Measurements from ENCODE around the gene ZNF385B.

The ZNF385B gene

DNA sequence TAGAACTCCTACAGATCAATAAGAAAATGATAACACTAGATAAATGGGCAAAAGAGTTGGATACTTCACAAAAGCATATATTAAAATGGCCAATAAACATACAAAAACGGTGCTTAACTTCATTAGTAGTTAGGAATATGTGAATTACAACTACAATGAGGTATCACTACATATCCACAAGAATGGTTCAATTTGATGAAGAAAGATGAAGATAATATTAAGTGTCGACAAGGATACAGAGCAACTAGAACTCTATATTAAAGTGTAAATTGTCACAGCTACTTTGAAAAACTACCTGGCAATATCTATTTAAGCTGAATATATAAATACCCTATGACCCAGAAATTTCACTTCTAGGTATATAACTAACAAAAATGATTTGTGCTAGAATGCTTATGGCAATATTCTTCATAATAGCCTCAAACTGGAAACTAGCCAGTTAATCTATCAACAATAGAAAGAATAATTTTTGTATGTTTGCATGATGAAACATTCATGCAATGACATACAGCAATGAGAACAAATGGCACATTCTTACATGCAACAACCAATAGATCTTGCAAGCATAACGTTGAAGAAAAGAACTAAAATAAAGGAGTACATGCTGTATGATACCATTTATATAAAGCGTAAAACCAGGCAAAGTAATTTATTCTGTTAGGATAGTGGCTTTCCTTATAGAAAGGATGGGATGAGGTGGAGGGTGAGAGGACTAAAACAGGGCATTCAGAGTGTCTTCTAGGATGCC lies 306.6 kb downstream of the ZNF385B start:
- TF ChIP-seq TAF1 (IDR thresholded peaks at IDR 0.05; ENCODE audit: borderline replicate concordance, low read depth, low read length) (no peak), POLR2A (IDR thresholded peaks at IDR 0.05; ENCODE audit: low read depth, low read length) (no peak), POLR2AphosphoS5 (IDR thresholded peaks at IDR 0.05; ENCODE audit: low read depth, low read length) (no peak)
- no peak for FAIRE-seq
- no peak for DNase-seq (ENCODE audit: insufficient read length)

DNA sequence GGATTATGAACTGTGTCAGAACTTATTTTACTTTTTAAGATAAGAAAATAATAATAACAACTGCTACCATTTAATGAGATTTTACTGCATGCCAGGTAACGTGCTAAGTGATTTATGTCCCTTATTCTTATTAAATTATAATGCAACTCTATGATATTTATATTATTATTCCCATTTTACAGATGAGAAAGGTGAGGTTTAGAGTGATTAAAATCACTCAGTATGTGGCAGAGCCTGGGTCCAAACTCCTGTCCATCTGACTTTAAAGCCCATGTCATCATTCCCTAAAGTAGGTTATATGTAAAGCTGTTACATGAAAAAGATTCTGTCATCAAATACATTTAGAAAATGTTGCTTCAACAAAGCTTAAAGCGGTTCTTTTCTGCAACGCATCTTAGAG lies 308.0 kb downstream of the ZNF385B start:
- DNase-seq (ENCODE audit: insufficient read length) (no peak), FAIRE-seq (no peak)
- TF ChIP-seq TAF1 (IDR thresholded peaks at IDR 0.05; ENCODE audit: borderline replicate concordance, low read depth, low read length): no peak
- no peak for TF ChIP-seq POLR2A (IDR thresholded peaks at IDR 0.05; ENCODE audit: low read depth, low read length)
- no peak for TF ChIP-seq POLR2AphosphoS5 (IDR thresholded peaks at IDR 0.05; ENCODE audit: low read depth, low read length)

DNA sequence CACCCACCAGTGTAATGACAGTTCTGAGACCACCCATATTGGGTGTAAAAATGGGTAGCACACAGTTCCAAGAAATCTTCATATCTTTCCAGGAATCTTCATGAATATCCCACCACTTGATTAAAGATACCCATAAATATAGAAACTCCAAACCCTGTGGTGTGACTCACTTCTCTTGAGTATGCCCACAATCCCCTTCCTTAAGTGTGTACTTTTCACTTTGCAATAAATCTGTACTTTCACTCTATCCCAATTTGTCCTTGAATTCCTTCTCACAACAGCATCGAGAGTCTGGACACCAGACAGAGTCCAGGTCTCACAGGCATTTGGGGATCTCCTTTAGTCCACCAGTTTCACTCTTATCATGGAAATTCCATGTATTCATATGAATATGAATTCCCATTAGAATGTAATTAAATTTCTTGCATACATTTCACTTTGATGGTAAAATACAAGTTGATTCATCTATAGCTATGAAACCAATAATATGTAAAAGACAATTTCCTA lies 309.8 kb downstream of the ZNF385B start:
- TF ChIP-seq POLR2A (IDR thresholded peaks at IDR 0.05; ENCODE audit: low read depth, low read length) (no peak), TAF1 (IDR thresholded peaks at IDR 0.05; ENCODE audit: borderline replicate concordance, low read depth, low read length) (no peak), POLR2AphosphoS5 (IDR thresholded peaks at IDR 0.05; ENCODE audit: low read depth, low read length) (no peak)
- FAIRE-seq (no peak), DNase-seq (ENCODE audit: insufficient read length) (no peak)

DNA sequence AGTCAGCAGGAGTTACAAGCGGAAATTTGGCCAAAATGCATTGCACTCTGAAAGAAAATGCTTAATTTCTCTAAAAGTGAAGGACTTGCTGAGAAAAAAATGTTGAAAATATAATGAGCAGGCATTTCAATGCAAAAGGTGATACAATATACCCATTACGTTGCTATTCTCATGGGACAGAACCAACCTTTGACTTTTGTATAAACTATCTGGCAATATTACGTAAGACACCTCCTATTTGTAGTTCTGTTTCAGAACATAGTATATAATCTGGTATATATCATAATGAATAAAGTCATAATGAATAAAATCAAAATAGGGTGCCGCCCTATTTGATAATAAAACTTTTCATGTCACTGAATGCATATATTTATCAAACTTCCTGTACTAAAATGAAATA lies 310.6 kb downstream of the ZNF385B start:
- no peak for FAIRE-seq

DNA sequence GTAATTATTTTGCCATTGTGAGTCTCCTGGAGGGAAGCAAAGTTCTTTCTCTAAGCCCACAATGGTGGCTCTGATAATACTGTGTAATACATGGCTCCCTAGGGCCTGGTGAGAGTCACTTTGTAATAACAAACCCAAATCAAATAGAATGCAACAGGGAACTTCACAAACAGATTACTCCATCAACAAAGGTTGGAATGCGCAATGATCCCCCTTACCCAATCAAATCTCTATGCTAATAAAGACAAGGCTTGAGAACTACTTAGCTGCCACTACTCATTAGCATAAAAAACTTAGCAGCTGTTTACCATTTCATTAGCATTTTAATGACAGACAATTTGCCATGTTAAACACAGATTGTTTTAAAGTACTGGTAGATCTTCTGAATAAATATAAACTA lies 311.2 kb downstream of the ZNF385B start:
- no peak for DNase-seq (ENCODE audit: insufficient read length)
- no peak for FAIRE-seq

More for the DNA sequence above, 310.6 kb downstream of the ZNF385B start:
- TF ChIP-seq POLR2A (IDR thresholded peaks at IDR 0.05; ENCODE audit: low read depth, low read length) (no peak), POLR2AphosphoS5 (IDR thresholded peaks at IDR 0.05; ENCODE audit: low read depth, low read length) (no peak), TAF1 (IDR thresholded peaks at IDR 0.05; ENCODE audit: borderline replicate concordance, low read depth, low read length) (no peak)
- no peak for DNase-seq (ENCODE audit: insufficient read length)

DNA sequence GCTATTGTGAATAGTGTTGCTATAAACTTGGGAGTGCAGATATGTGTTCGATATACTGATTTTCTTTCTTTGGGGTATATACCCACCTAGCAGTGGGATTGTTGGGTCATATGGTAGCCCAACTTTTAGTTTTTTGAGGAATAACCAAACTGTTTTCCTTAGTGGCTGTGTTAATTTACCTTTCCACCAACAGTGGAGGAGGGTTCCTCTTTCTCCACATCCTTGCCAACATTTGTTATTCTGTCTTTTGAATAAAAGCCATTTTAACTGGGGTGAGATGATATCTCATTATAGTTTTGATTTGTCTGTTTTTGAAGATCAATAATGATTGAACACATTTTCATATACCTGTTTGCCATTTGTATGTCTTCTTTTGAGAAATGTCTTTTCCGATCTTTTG lies 314.8 kb downstream of the ZNF385B start:
- TF ChIP-seq TAF1 (IDR thresholded peaks at IDR 0.05; ENCODE audit: borderline replicate concordance, low read depth, low read length): no peak
- TF ChIP-seq POLR2AphosphoS5 (IDR thresholded peaks at IDR 0.05; ENCODE audit: low read depth, low read length): no peak
- TF ChIP-seq POLR2A (IDR thresholded peaks at IDR 0.05; ENCODE audit: low read depth, low read length): no peak
- DNase-seq (ENCODE audit: insufficient read length) (no peak), FAIRE-seq (no peak)

More for the DNA sequence above, 311.2 kb downstream of the ZNF385B start:
- no peak for TF ChIP-seq POLR2A (IDR thresholded peaks at IDR 0.05; ENCODE audit: low read depth, low read length)
- no peak for TF ChIP-seq POLR2AphosphoS5 (IDR thresholded peaks at IDR 0.05; ENCODE audit: low read depth, low read length)
- TF ChIP-seq TAF1 (IDR thresholded peaks at IDR 0.05; ENCODE audit: borderline replicate concordance, low read depth, low read length): no peak

DNA sequence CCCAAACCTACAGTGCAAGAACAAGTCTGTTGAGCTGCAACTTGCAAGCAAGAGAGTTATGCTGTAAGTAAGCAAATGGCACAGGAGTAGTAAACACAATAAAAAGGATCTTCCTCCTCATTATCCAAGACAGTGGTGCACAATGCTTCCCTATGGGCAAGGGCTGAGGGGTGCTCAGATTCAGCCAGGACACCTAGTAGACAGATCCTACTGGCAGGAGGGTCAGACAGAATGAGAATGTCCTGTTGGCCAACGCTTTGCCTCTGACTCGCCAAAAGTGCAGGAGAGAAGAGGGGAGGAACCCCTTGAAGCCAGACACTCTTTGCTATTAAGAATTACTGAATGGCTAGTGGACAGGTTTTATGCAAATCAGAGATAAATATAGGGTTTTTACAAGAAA lies 316.4 kb downstream of the ZNF385B start:
- TF ChIP-seq POLR2A (IDR thresholded peaks at IDR 0.05; ENCODE audit: low read depth, low read length) (no peak), POLR2AphosphoS5 (IDR thresholded peaks at IDR 0.05; ENCODE audit: low read depth, low read length) (no peak), TAF1 (IDR thresholded peaks at IDR 0.05; ENCODE audit: borderline replicate concordance, low read depth, low read length) (no peak)
- DNase-seq (ENCODE audit: insufficient read length) (no peak), FAIRE-seq (no peak)

DNA sequence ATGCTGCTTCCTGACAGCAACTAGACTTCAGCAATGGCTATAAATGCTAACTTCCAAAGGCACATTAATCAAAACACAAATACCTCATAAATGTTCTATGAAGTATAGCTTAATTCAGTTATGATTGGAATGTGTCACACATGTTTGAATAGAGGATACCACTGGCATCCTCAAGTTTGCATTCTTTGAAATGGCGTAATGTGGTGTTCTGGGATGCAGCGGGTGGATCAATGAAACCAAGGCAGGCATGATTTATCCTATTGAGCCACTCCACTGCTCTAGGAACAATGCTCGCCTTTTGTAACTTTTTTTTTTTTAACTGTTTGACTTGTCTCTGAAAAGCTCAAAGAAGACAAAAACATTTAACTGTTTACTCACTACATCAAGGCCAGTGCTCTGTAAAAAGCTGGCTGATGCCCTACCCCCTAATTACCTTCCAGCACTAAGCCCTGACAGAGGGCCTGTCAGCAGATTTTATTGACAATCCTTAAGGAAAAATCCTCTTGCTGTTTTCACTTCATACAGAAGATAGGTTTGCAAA lies 318.0 kb downstream of the ZNF385B start:
- DNase-seq (ENCODE audit: insufficient read length) (no peak), FAIRE-seq (no peak)
- no peak for TF ChIP-seq TAF1 (IDR thresholded peaks at IDR 0.05; ENCODE audit: borderline replicate concordance, low read depth, low read length)
- TF ChIP-seq POLR2A (IDR thresholded peaks at IDR 0.05; ENCODE audit: low read depth, low read length): no peak
- no peak for TF ChIP-seq POLR2AphosphoS5 (IDR thresholded peaks at IDR 0.05; ENCODE audit: low read depth, low read length)

DNA sequence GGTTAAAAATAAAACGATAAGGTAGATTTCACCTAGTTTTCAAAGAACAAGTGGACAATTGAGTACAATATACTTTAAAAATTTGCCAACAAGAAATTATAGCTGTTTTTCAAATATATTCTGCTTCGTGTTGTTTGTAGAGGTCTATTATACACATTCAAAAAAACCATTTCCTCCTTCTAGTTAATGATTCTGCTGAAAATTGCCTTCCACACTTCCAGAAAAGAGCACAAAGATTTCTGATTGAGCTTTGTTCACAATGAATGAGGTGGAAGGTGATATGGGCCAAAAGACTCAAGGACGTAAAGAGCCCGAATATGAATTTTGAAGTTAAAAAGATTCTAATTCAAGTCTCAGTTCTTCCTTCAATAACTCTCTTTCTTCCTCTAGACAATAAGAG lies 319.8 kb downstream of the ZNF385B start:
- no peak for TF ChIP-seq POLR2AphosphoS5 (IDR thresholded peaks at IDR 0.05; ENCODE audit: low read depth, low read length)
- TF ChIP-seq TAF1 (IDR thresholded peaks at IDR 0.05; ENCODE audit: borderline replicate concordance, low read depth, low read length): no peak
- no peak for DNase-seq (ENCODE audit: insufficient read length)
- no peak for FAIRE-seq

DNA sequence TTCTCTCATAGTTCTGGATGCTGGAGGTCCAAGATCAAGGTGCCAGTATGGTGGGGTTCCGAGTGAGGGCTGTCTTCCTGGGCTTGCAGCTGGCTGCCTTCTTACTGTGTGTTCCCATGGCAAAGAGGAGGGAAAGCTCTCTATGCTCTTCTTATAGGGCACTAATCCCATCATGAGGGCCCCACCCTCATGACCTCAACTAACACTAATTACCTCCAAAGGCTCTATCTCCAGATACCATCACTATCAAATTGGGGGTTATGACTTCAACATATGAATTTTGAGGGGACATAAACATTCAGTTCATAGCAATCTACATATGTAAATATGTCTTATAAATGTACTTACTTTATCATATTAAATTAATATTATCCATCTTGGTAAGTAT lies 322.3 kb downstream of the ZNF385B start:
- no peak for FAIRE-seq
- no peak for TF ChIP-seq TAF1 (IDR thresholded peaks at IDR 0.05; ENCODE audit: borderline replicate concordance, low read depth, low read length)
- no peak for TF ChIP-seq POLR2AphosphoS5 (IDR thresholded peaks at IDR 0.05; ENCODE audit: low read depth, low read length)
- TF ChIP-seq POLR2A (IDR thresholded peaks at IDR 0.05; ENCODE audit: low read depth, low read length): no peak

DNA sequence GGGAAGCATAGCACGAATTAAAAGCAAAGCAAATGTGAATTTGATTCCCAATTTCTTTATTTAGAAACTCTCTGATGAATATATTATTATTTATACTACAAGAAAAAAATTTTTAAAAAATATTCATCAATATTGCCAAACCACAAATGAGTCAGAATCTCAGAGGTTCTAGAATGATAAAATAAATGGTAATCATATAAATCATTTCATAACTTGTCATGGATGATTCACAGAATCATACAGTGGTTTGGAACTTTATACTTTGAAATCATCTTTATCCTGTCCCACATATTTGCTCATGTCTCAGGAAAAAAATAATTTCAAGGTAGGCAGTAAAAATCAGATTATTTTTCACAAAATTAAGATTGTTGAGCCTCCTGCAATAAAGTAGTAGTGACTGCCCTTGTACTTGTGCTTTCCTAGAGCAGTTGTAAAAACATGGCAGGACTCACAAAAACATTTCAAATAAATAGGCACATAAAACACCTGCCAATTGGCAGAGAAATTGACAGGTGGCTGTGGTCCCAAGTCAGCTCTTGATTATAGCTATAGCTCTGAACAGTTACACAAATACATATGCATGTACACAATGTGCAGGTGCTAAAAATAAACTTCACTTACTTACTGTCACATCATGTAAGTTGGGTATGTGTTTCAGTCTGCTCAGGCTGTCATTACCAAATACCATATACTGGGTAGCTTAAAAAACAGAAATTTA lies 322.8 kb downstream of the ZNF385B start:
- no peak for TF ChIP-seq POLR2AphosphoS5 (IDR thresholded peaks at IDR 0.05; ENCODE audit: low read depth, low read length)
- TF ChIP-seq POLR2A (IDR thresholded peaks at IDR 0.05; ENCODE audit: low read depth, low read length): no peak
- TF ChIP-seq TAF1 (IDR thresholded peaks at IDR 0.05; ENCODE audit: borderline replicate concordance, low read depth, low read length): no peak
- DNase-seq (ENCODE audit: insufficient read length) (no peak), FAIRE-seq (no peak)

More for the DNA sequence above, 322.3 kb downstream of the ZNF385B start:
- no peak for DNase-seq (ENCODE audit: insufficient read length)
